NT2/D1 (cell line): ENCODE measurements around the gene ANO7.

Experiments
- DNase-seq: peaks from one replicate; pipeline ENCODE4 v3.0.0-alpha.2; 2011; ENCODE audit warnings: low read depth, low spot score
- H3K27me3 ChIP-seq: 2 replicates; pipeline ENCODE4 v1.6.0; 2011; ENCODE audit warnings: mild to moderate bottlenecking; ENCODE audit not compliant: insufficient read length, insufficient read depth
- H3K36me3 ChIP-seq: 2 replicates; pipeline ENCODE4 v1.6.1; 2011; ENCODE audit warnings: mild to moderate bottlenecking, low read length, mixed read lengths; ENCODE audit not compliant: insufficient read depth, insufficient read length
- H3K4me1 ChIP-seq: 2 replicates; pipeline ENCODE4 v1.5.1; 2011; ENCODE audit not compliant: insufficient read depth, insufficient read length
- H3K4me3 ChIP-seq: 2 replicates; pipeline ENCODE4 v1.5.1; 2011; ENCODE audit warnings: low read depth; ENCODE audit not compliant: insufficient read length
- H3K9ac ChIP-seq: 2 replicates; pipeline ENCODE4 v1.6.0; 2011; ENCODE audit warnings: low read depth; ENCODE audit not compliant: insufficient read length
- H3K9me3 ChIP-seq: 2 replicates; pipeline ENCODE4 v1.5.1; 2011; ENCODE audit warnings: mild to moderate bottlenecking, low read length; ENCODE audit not compliant: insufficient read depth
- SUZ12 ChIP-seq: IDR thresholded peaks from 2 replicates; pipeline ENCODE4 v1.6.1; 2011; ENCODE audit not compliant: insufficient read length, insufficient read depth; ENCODE audit errors: extremely low read depth
- YY1 ChIP-seq: IDR thresholded peaks from 2 replicates; pipeline ENCODE4 v1.6.1; 2011; ENCODE audit not compliant: insufficient read length, insufficient read depth
- ZNF274 ChIP-seq: IDR thresholded peaks from 2 replicates; pipeline ENCODE4 v1.6.1; 2011; ENCODE audit warnings: mild to moderate bottlenecking, low read depth, low read length

Gene ANO7

DNA sequence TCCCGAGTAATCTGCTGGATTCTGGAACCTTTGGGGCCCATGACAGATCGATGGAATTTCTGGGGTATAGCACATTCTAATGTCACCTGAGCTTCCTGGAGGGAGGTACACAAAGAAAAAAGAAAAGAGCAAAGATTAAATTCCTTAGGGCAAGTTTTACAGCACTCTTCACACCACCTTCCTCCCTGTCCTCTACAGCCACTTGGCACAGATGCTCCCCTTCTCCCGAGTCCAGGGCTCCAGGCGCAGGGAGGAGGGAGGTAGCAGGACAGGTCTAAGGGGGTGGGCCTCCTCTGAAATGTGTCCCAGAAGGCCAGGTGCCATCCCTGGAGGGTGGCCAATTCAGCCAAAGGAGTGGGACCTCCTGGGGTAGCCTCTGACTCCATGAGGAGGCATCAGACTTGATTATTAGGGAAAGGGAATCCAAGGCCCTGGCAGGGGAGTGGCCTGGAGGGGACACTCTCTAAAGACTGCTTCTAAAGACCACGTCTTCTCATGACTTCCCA, 50.3 kb downstream of the ANO7 start:
- Histone ChIP-seq H3K9me3 (no peaks in the 10 kb centered on the region), H3K36me3 (peaks cover 98% of the 10 kb centered on the region), H3K27me3 (no peaks in the 10 kb centered on the region), H3K9ac (no peak overlapping the region), H3K4me1 (peaks cover 8% of the 10 kb centered on the region), H3K4me3 (no peak overlapping the region)
- TF ChIP-seq SUZ12 (no peak), YY1 (no peak), ZNF274 (no peak)
- DNase-seq = no peak

DNA sequence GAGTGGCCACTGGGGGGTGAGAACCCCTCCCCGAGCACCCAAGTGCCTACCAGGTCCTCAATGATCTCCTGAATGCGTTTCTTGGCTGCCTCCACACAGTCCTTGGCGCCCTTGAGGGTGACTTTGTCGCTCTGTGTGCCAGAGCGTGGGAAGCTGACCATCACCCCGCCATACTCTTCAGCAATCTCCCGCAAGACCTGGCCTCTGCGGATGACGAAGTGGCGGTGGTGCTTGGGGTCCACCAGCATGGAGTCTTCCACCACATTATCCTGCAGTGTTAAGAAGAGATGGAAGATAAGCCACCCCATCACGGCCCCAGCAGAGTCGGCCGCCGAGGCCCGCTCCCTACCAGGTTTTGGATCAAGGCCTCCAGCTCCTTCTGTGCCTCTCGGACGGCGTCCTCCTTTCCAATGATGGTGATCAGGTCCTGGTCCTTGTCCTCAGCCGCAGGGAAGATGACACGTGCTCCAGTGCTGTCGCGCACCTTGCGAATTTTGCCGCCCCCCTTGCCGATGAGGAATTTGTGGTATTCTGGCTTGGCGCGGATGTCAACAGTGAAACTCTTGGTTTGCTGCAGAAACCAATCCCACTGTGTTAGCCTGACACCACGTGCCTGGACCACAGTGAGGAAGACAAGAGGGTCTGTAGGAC, 51.2 kb downstream of the ANO7 start:
- Histone ChIP-seq H3K4me1 (peaks cover 8% of the 10 kb centered on the region), H3K27me3 (no peaks in the 10 kb centered on the region), H3K9ac (no peak overlapping the region), H3K36me3 (peaks cover 97% of the 10 kb centered on the region), H3K4me3 (no peak overlapping the region), H3K9me3 (no peaks in the 10 kb centered on the region)
- no peak for TF ChIP-seq ZNF274
- TF ChIP-seq YY1 = no peak
- TF ChIP-seq SUZ12 = no peak
- no peak for DNase-seq

- Histone ChIP-seq H3K4me1 (peaks cover 8% of the 10 kb centered on the region), H3K4me3 (no peak overlapping the region), H3K27me3 (no peaks in the 10 kb centered on the region), H3K9ac (no peak overlapping the region), H3K9me3 (no peaks in the 10 kb centered on the region), H3K36me3 (peaks cover 97% of the 10 kb centered on the region)
- TF ChIP-seq SUZ12 (no peak), ZNF274 (no peak)
- DNase-seq = no peak
Measured at GRCh38 chr2:241240320-241241004, 52.0 kb downstream of the ANO7 start.

DNA sequence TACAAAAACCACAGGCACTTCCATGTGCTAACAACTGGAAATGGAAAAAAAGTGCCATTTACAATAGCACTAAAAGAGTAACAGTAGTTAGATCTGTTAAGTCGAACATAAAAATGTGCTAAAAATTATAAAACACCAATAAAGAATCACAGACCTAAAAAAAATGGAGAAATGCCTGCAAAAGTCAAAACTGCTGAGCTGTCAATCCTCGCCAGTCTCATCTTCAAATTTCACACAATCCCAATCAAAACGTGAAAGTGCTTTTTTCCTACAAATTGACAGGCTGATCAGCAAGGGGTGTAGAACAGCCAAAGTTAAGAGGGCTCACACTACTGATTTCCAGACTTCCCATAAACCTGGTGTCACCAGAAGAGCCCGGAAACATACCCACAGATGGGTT, 53.2 kb downstream of the ANO7 start:
- no peak for DNase-seq
- TF ChIP-seq ZNF274 = no peak
- no peak for TF ChIP-seq SUZ12
- no peak for TF ChIP-seq YY1
- Histone ChIP-seq H3K36me3 (peaks cover 97% of the 10 kb centered on the region), H3K4me3 (no peak overlapping the region), H3K4me1 (peaks cover 8% of the 10 kb centered on the region), H3K27me3 (no peaks in the 10 kb centered on the region), H3K9me3 (no peaks in the 10 kb centered on the region), H3K9ac (no peak overlapping the region)

GRCh38 chr2:241242306-241242705, 53.8 kb downstream of the ANO7 start:
- no peaks in the 10 kb centered on the region for H3K9me3 ChIP-seq
- H3K4me3 ChIP-seq = no peak overlapping the region
- no peak overlapping the region for H3K9ac ChIP-seq
- TF ChIP-seq ZNF274 (no peak), YY1 (no peak), SUZ12 (no peak)
- no peaks in the 10 kb centered on the region for H3K27me3 ChIP-seq
- no peak for DNase-seq
- peaks cover 8% of the 10 kb centered on the region for H3K4me1 ChIP-seq
- peaks cover 97% of the 10 kb centered on the region for H3K36me3 ChIP-seq

GRCh38 chr2:241244368-241244767, 55.9 kb downstream of the ANO7 start:
- Histone ChIP-seq H3K4me1 (peaks cover 6% of the 10 kb centered on the region), H3K27me3 (no peaks in the 10 kb centered on the region), H3K9me3 (no peaks in the 10 kb centered on the region), H3K4me3 (no peak overlapping the region), H3K36me3 (peaks cover 97% of the 10 kb centered on the region), H3K9ac (no peak overlapping the region)
- DNase-seq = no peak
- TF ChIP-seq SUZ12 (no peak), ZNF274 (no peak), YY1 (no peak)

GRCh38 chr2:241248289-241248688, 59.8 kb downstream of the ANO7 start:
- no peak for DNase-seq
- H3K4me1 ChIP-seq = no peaks in the 10 kb centered on the region
- H3K4me3 ChIP-seq = no peak overlapping the region
- no peak for TF ChIP-seq SUZ12
- no peak for TF ChIP-seq ZNF274
- TF ChIP-seq YY1 = no peak
- no peaks in the 10 kb centered on the region for H3K9me3 ChIP-seq
- H3K36me3 ChIP-seq = peaks cover 99% of the 10 kb centered on the region
- H3K27me3 ChIP-seq = no peaks in the 10 kb centered on the region
- H3K9ac ChIP-seq = no peak overlapping the region

GRCh38 chr2:241248897-241249296, 60.4 kb downstream of the ANO7 start:
- DNase-seq = no peak
- Histone ChIP-seq H3K9ac (no peak overlapping the region), H3K9me3 (no peaks in the 10 kb centered on the region), H3K36me3 (peaks cover 99% of the 10 kb centered on the region), H3K4me3 (no peak overlapping the region), H3K4me1 (no peaks in the 10 kb centered on the region), H3K27me3 (no peaks in the 10 kb centered on the region)
- TF ChIP-seq ZNF274 (no peak), YY1 (no peak), SUZ12 (no peak)
